CD4-positive, alpha-beta T cell (primary cell): ENCODE data around the gene HYDIN. TPM values are rescaled to one million over a fixed set of nuclear protein-coding genes. Genes with fewer than 3 reads are reported as not detected.
"Not testable (repeated sequence)": the region's sequence is repeated elsewhere in the genome, so short reads cannot be mapped to it uniquely, and the experiment has no call there.

ENCODE experiments used
- ATAC-seq: fragments of 200-7000 bp; cut with Tn5 transposase; one replicate; pipeline ENCODE4 v1.10.0; 2022; ENCODE audit warnings: mild to moderate bottlenecking; ENCODE audit not compliant: poor library complexity
- CTCF ChIA-PET: fragments of 350-600 bp; sonication (Branson Sonifier 250); formaldehyde crosslinking; loops from one replicate; lab custom pipeline; 2021; ENCODE audit warnings: antibody characterized with exemption, inconsistent platforms; lab: Charles Lee
- POLR2A ChIA-PET: fragments of 350-600 bp; sonication (Branson Sonifier 250); formaldehyde crosslinking; loops from one replicate; lab custom pipeline; 2021; ENCODE audit warnings: antibody characterized with exemption, inconsistent platforms; lab: Charles Lee
- DNase-seq, 14 experiments: peaks; one replicate each; pipeline ENCODE4 v3.0.0-alpha.2; 2013 to 2020; ENCODE audit warnings: mixed read lengths in 2 of 14
- H3K27ac ChIP-seq, 2 donors: one replicate each; pipeline versions ENCODE4 v1.5.1 to v1.7.0; 2013; ENCODE audit warnings: low read length in 2 of 2, low read depth in 1 of 2, mild to moderate bottlenecking in 1 of 2
- H3K27me3 ChIP-seq, 2 experiments: 1 replicate in 1 of 2; 2 replicates in 1 of 2; pipeline versions ENCODE4 v1.6.1 to v1.7.0; 2013; ENCODE audit warnings: low read length in 2 of 2, control low read depth in 1 of 2, mild to moderate bottlenecking in 1 of 2, moderate library complexity in 1 of 2; ENCODE audit not compliant: insufficient read depth in 2 of 2, control insufficient read depth in 1 of 2
- H3K36me3 ChIP-seq: one replicate; pipeline ENCODE4 v1.6.1; 2013; ENCODE audit warnings: low read length, control low read depth; ENCODE audit not compliant: insufficient read depth
- H3K4me1 ChIP-seq: one replicate; pipeline ENCODE4 v1.6.1; 2013; ENCODE audit warnings: low read length, control low read depth; ENCODE audit not compliant: insufficient read depth
- H3K4me3 ChIP-seq: one replicate; pipeline ENCODE4 v1.5.1; 2013; ENCODE audit warnings: mild to moderate bottlenecking, low read length, moderate library complexity
- H3K9me3 ChIP-seq, 2 experiments: 1 replicate in 1 of 2; 2 replicates in 1 of 2; pipeline versions ENCODE4 v1.6.1 to v1.7.0; 2013; ENCODE audit warnings: low read length in 2 of 2, mild to moderate bottlenecking in 2 of 2, control low read depth in 1 of 2, moderate library complexity in 1 of 2; ENCODE audit not compliant: control insufficient read depth in 1 of 2, insufficient read depth in 1 of 2
- H3K27ac Mint-ChIP-seq: one replicate; pipeline ENCODE4 v1.8.0; 2020; ENCODE audit warnings: mixed read lengths
- H3K27me3 Mint-ChIP-seq: one replicate; pipeline ENCODE4 v1.8.0; 2021; ENCODE audit warnings: mixed read lengths
- H3K36me3 Mint-ChIP-seq: one replicate; pipeline ENCODE4 v1.8.0; 2021; ENCODE audit warnings: low read depth, mixed read lengths
- H3K4me1 Mint-ChIP-seq: one replicate; pipeline ENCODE4 v1.8.0; 2021; ENCODE audit warnings: low read depth, mixed read lengths
- H3K4me3 Mint-ChIP-seq: one replicate; pipeline ENCODE4 v1.8.0; 2020; ENCODE audit warnings: mild to moderate bottlenecking, mixed read lengths
- H3K9me3 Mint-ChIP-seq: one replicate; pipeline ENCODE4 v1.8.0; 2020; ENCODE audit warnings: mixed read lengths
- intact Hi-C, 2 experiments: fragments of 100-400 bp; cut with DNase I in 1 of 2; cut with micrococcal nuclease in 1 of 2; formaldehyde crosslinking; loops; one replicate each; pipeline versions ENCODE4 v1.15.1 to v1.9.0; 2023 to 2025; cut with DNase I, micrococcal nuclease
- total RNA-seq, 174 experiments: library from RNA in 2 of 174; stranded (reverse) in 2 of 174; gene quantifications; one replicate each; pipeline ENCODE4 v1.2.3 and lab custom pipeline; 2021 to 2026

The HYDIN gene
- total RNA-seq, 2 experiments from 2014 or later = not detected

GRCh38 chr16:71038421-71038820, 192.1 kb downstream of the HYDIN start:
- H3K27ac ChIP-seq, POLR2A ChIA-PET, H3K4me1 Mint-ChIP-seq: not testable (repeated sequence)

GRCh38 chr16:71037987-71038386, 192.5 kb downstream of the HYDIN start:
- CTCF ChIA-PET = not testable (repeated sequence)

More at GRCh38 chr16:71038421-71038820, 192.1 kb downstream of the HYDIN start:
- H3K36me3 ChIP-seq, H3K27me3 Mint-ChIP-seq, H3K4me3 ChIP-seq, H3K27ac Mint-ChIP-seq, H3K4me1 ChIP-seq, H3K27me3 ChIP-seq, CTCF ChIA-PET, ATAC-seq, DNase-seq, H3K4me3 Mint-ChIP-seq, H3K36me3 Mint-ChIP-seq, intact Hi-C loops, H3K9me3 Mint-ChIP-seq, H3K9me3 ChIP-seq: not testable (repeated sequence)

DNA sequence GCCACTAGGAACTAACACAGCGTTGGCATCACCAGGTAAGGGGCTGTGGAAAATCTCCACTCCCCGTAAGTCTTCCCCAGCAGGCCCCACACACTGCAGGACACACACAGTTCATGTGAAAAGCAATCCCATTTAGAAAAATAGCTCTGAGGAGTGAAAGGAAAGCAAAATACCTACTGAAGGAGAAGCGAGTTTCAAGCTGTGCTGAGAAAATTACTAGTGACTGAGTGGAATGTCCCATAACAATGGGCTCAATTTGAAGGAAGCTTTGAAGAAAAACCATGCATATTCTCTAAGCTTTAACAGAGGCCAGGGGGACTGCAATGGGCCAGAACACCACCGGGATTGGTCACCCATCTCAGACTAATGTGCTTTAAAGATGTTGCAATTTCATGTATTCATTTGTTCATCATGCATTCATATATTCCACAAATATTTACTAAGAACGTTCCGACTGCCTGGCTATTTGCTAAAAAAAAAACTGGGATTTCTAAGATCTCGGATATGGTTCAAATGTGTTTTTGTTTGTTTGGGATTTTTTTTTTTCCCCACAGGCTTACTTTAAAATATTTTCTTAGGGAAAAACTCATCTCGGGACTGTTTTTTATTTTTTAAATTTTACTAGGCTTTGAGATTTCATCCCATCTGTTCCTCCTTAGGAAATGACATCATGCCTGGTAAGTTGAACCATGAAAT, 202.3 kb downstream of the HYDIN start:
- intact Hi-C loops, H3K36me3 Mint-ChIP-seq, ATAC-seq: not testable (repeated sequence)

More at GRCh38 chr16:71037987-71038386, 192.5 kb downstream of the HYDIN start:
- H3K27me3 Mint-ChIP-seq, H3K9me3 ChIP-seq, DNase-seq, H3K27ac Mint-ChIP-seq, POLR2A ChIA-PET, H3K4me3 ChIP-seq, intact Hi-C loops, H3K4me3 Mint-ChIP-seq, H3K27me3 ChIP-seq, H3K9me3 Mint-ChIP-seq, H3K27ac ChIP-seq, H3K36me3 Mint-ChIP-seq, ATAC-seq, H3K36me3 ChIP-seq, H3K4me1 Mint-ChIP-seq, H3K4me1 ChIP-seq: not testable (repeated sequence)

GRCh38 chr16:71027511-71027910, 203.0 kb downstream of the HYDIN start:
- H3K27me3 ChIP-seq, intact Hi-C loops, H3K36me3 ChIP-seq, H3K9me3 Mint-ChIP-seq, ATAC-seq, CTCF ChIA-PET, H3K4me3 ChIP-seq, DNase-seq, H3K27me3 Mint-ChIP-seq, H3K9me3 ChIP-seq, POLR2A ChIA-PET, H3K27ac ChIP-seq, H3K4me3 Mint-ChIP-seq, H3K4me1 Mint-ChIP-seq, H3K27ac Mint-ChIP-seq, H3K4me1 ChIP-seq, H3K36me3 Mint-ChIP-seq: not testable (repeated sequence)

More for the DNA sequence above, 202.3 kb downstream of the HYDIN start:
- POLR2A ChIA-PET, H3K27me3 Mint-ChIP-seq, H3K4me3 Mint-ChIP-seq, H3K27ac ChIP-seq, H3K4me1 Mint-ChIP-seq, CTCF ChIA-PET, H3K4me3 ChIP-seq, H3K9me3 Mint-ChIP-seq, H3K27me3 ChIP-seq, H3K9me3 ChIP-seq, H3K36me3 ChIP-seq, H3K27ac Mint-ChIP-seq, H3K4me1 ChIP-seq, DNase-seq: not testable (repeated sequence)

DNA sequence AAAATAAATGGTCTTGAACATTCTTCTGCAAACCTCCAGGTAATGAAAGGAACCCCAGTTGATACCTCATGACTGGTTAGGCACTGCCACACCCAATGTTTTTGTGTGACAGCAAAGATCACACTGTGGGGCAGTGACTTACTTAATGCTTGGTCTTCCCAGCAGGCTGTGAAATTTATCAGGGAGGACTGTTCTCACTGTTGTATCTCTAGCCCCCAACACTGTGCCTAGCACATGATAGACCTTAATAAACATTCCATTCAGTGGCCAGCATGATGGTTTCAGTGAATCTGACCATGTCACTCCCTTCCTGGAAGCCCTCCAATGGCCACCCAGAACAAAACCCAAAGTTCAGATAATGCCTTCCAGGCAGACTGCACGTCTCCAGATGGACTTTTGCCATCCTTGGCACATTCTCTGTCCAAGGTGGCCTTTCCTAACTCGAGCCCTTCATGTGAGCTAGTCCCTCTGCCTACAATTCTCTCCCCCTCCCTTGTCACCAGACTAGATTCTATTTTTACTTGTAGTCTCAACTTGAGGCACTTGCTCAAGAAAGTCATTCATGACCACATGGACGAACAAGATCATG, 206.6 kb downstream of the HYDIN start:
- H3K27me3 Mint-ChIP-seq, H3K27ac Mint-ChIP-seq, POLR2A ChIA-PET, H3K4me1 ChIP-seq, H3K9me3 Mint-ChIP-seq, H3K27me3 ChIP-seq, H3K4me1 Mint-ChIP-seq, ATAC-seq, H3K4me3 ChIP-seq, H3K36me3 ChIP-seq, DNase-seq, CTCF ChIA-PET, H3K4me3 Mint-ChIP-seq, intact Hi-C loops, H3K36me3 Mint-ChIP-seq, H3K27ac ChIP-seq, H3K9me3 ChIP-seq: not testable (repeated sequence)

- H3K4me3 Mint-ChIP-seq, POLR2A ChIA-PET, DNase-seq, H3K36me3 Mint-ChIP-seq, H3K4me3 ChIP-seq, H3K27ac Mint-ChIP-seq, H3K9me3 Mint-ChIP-seq, intact Hi-C loops, H3K4me1 ChIP-seq, CTCF ChIA-PET, H3K27me3 Mint-ChIP-seq, H3K4me1 Mint-ChIP-seq, H3K27me3 ChIP-seq, H3K27ac ChIP-seq, H3K36me3 ChIP-seq, ATAC-seq, H3K9me3 ChIP-seq: not testable (repeated sequence)
These were observed 208.5 kb downstream of the HYDIN start for GRCh38 chr16:71021961-71022537.
